Hematopoietic multipotent progenitor cell treated with erythropoietin and hydrocortisone succinate and interleukin-3 and kit ligand, for 4 days (in vitro differentiated cells): ENCODE measurements around the gene NAV2.

Source experiments
- DNase-seq: peaks from one replicate; pipeline ENCODE4 v3.0.0-alpha.2; 2015

Gene NAV2

DNA sequence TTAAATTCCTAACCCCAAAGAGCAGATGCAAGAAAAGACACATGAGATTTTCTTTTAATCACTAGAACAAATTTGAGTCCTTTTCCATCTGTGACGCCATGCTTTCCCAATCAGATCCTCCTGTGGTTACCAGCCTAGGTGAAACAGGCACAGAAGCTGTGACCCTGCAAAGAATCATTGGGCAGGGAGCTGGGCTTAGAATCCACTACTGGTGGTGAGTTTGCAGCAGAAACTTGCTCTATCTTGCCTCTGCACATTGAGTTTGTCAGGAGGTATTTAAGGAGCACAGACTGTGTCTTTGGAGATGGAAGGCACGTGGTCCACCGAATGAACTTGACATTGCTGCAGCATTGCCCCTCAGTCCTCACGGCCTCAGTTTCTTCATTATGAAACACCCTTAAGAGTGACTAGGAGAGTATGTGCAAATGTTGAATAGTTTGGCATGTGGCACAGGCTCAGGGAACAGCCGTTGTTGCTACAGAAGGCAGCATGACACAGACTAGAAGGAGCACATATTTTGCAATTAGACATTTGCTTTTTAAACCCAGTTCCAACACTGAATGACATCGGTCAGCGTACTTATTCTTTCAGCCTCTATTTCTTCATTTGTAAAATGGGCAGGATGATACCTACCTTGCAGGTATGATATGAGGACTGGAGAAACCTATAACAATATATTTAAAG lies 320.1 kb downstream of the NAV2 start:
- no peak for DNase-seq

DNA sequence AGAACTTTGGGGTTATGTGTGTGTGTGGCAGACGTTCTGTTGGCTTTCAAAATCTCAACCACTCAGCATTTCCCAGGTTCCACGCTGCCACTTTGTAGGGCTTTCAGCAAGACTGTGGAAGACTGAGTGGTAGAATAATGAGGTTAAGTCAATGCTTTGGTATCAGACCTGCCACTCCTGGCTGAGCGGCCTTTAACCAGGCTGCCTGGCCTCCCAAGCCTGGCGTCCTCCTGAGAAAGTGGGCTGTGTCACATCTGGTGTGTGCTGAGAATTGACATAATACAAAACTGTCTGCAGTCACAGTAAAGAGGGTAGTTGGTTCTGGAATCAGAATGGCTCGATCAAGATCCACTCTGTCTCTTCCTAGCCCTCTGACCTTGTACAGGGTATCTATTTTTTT lies 321.2 kb downstream of the NAV2 start:
- DNase-seq: no peak

DNA sequence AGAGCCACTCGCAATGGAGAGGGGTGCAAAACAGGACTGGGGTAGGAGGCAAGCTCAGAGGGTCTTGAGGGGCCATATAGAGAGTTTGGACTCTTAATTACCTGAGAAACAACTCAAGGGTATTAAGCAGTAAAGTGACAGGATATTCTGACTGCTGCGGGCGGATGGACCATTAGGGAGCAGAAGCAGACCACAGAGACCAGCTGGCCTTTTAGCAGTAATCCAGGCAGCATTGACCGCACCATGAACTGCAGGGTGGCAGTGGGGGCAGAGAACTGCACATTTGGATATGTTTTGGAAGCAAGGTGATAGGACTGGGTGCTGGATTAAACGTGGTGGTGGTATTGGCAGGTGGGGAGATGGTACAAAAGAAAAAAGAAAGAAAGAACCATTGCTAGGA lies 322.3 kb downstream of the NAV2 start:
- DNase-seq: no peak

- no peak for DNase-seq
These were observed 322.7 kb downstream of the NAV2 start for GRCh38 chr11:20035375-20035700.

GRCh38 chr11:20035701-20036601 lies 323.3 kb downstream of the NAV2 start:
- no peak for DNase-seq

GRCh38 chr11:20036626-20037335 lies 324.1 kb downstream of the NAV2 start:
- no peak for DNase-seq

GRCh38 chr11:20037396-20038153 lies 324.9 kb downstream of the NAV2 start:
- DNase-seq: no peak

DNA sequence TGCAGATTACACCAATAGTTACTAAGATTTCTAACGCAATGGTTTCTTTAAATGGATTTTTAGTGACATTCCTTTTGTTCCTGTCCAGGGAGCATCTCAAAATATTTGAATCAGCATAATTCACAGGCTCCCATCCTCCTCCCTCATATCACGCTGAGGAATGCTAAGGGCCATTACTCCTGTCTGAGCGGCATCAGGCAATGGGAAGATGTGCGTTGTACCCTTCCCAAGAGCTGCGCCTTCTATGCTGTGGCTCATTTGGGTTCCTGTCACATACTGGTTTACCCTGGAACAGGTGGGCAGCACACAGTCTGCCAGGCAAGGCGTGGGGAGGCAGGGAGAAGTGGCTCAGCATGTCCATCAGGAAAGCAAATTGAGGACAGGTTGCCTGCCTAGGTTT lies 325.8 kb downstream of the NAV2 start:
- DNase-seq: no peak

DNA sequence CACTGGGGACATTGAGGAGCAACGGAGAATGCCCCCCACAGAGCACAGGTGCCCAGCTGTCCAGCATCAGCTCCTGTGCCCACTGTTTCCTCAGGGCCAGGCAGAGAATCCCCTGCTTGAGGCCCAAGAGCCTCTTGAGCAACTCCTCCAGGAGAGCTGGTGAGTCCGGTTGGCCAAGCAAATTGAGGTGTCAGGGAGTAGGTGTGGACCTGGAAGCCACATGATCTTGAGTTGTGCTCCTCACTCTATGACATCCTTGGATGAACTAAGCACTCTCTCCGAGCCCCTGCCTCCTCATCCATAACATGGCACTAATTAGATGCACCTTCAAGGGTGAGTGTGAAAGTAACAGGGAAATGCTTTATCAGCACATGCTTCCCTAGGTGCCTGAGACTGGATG lies 326.3 kb downstream of the NAV2 start:
- DNase-seq: no peak

GRCh38 chr11:20041499-20041898 lies 328.9 kb downstream of the NAV2 start:
- no peak for DNase-seq

DNA sequence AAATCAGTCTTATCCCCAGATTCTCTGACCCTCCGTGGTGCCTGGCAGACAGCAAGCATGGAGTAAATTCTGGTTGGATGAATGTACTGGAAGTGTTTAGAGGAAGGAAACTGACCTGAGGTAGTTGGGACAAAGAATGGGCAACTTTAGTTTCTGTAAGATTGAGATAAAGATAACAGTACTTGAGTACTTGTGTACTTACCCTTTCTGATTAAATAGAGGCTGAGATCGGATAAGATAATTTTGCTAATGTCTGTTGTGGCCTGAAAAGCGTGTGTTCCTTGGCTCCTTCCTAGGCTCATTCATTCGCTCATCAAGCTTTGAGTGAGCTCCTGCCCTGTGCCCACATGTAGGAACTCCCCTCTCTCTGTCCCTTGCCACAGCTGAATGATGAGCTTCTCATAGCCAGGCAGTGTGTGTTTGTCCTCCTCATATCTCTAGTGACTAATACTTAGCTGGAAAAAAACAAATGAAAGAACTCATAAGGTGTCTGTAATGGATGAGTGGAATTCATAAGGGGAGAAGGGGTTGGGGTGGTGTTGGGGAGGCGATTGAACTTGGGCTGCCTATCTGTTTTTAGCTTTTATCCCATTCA lies 329.5 kb downstream of the NAV2 start:
- no peak for DNase-seq

GRCh38 chr11:20042811-20043341 lies 330.2 kb downstream of the NAV2 start:
- DNase-seq: no peak

DNA sequence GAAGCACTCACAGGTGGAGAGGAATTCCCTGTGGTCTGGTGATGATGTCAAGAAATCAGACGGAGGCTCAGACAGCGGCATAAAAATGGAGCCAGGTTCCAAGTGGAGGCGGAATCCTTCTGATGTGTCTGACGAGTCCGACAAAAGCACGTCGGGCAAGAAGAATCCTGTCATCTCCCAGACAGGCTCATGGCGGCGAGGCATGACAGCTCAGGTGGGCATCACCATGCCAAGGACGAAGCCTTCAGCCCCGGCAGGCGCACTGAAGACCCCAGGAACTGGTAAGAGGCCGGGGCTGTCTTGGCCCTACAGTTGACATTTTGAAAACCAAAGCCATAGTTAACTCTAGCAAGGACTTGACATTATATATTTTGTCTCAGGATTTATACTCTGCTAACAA lies 331.4 kb downstream of the NAV2 start:
- DNase-seq: no peak

DNA sequence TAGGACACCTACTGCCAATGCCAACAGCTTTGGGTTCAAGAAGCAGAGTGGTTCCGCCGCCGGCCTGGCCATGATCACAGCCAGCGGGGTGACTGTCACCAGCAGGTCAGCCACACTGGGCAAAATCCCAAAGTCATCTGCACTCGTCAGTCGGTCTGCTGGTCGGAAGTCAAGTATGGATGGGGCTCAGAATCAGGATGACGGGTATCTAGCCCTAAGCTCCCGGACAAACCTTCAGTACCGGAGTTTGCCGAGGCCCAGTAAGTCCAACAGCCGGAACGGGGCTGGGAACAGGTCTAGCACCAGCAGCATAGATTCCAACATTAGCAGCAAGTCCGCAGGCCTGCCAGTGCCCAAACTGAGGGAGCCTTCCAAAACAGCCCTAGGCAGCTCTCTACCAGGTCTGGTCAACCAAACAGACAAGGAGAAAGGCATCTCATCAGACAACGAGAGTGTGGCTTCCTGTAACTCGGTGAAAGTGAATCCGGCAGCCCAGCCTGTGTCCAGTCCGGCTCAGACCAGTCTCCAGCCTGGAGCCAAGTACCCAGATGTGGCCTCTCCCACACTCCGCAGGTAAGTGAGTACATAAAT lies 332.6 kb downstream of the NAV2 start:
- DNase-seq: no peak

DNA sequence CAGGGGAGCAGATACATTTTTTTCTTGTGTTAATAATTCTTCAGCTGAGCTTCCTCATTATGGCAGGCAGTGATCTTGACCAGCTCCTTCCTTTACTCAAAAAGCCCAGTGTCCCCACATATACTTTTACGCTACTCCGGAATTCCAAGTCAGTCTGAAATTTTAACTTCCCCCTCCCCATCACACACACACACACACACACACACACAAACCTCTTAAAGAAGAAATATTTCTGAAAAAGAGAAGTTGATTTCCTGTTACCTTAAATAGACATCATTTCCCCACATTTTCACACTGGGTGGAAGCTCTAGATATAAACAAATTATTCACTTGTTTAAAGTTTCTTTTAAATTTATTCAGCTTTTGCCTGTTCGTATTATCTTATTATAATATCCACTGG lies 333.8 kb downstream of the NAV2 start:
- peak; percentile 55 for DNase-seq

DNA sequence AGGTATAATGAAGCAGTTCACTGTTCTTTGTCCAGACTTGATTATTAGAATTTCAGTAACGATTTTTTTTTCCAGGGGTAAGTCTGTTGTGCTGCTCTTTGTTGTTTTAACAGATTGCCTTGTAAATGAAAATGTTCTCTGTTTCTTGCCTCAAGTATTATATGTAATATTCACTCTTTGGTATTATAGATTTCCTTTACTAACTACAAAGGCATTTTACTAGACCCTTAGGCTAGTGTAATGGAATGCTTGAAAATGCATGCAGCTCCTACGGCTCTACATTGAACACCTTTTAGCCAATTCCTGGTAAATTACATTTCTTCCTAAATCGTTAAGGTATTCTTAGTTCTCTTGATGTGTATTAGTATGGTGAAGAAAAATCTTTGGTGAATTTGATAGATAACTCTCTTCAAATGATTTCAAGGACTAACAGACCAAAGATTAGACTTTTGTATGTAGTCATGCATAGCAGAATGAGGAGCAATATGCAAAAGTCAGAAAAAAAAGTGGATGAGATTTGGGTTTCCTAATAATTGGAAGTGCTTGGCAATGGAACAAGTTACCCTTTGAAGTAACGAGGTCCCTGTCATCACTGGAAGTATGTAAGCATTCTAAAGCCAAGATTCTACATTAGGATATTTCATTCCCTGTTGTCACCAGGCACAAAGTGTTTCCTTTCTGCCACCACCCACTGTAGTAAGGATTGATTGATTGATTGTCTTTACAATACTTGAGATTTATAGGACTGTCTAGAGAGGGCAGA lies 334.6 kb downstream of the NAV2 start:
- DNase-seq: no peak

- DNase-seq: no peak
These were observed 335.1 kb downstream of the NAV2 start for GRCh38 chr11:20047769-20048154.

DNA sequence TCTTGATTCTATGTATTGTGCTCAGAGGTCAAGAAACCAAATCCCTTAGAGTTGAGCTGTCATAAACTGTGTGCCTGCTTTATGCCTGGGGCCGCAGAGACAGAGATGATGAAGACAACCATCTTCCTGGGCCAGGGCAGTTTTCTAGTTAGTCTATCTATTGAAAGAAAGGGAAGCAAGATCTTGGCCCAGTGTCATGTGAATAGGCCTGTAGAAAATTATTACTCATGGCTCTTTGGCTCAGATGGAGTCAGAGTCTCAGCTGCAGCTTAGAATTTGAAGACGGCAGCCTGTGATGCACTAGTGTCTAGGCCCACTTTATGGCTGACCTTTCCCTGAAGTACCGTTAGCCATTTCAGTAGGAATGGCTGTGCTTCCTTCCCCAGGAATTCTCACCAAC lies 335.6 kb downstream of the NAV2 start:
- DNase-seq: no peak

DNA sequence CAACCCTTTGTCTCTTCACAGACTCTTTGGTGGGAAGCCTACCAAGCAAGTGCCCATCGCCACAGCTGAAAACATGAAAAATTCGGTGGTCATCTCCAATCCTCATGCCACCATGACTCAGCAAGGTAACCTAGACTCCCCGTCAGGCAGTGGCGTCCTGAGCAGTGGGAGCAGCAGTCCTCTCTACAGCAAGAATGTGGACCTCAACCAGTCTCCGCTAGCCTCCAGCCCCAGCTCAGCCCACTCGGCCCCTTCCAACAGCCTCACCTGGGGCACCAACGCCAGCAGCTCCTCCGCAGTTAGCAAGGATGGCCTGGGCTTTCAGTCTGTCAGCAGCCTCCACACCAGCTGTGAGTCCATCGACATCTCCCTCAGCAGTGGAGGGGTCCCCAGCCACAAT lies 336.1 kb downstream of the NAV2 start:
- no peak for DNase-seq

- no peak for DNase-seq
These were observed 336.6 kb downstream of the NAV2 start for GRCh38 chr11:20049231-20049630.

GRCh38 chr11:20050048-20050447 lies 337.4 kb downstream of the NAV2 start:
- no peak for DNase-seq
